ENCODE measurements around the gene MICAL3. TPM values are rescaled to one million over a fixed set of nuclear protein-coding genes. Genes with fewer than 3 reads are reported as not detected.

MICAL3 gene
- total RNA-seq, 4 donors from 2014 or later: 24.3 to 29.7 (median 28.2) TPM

DNA sequence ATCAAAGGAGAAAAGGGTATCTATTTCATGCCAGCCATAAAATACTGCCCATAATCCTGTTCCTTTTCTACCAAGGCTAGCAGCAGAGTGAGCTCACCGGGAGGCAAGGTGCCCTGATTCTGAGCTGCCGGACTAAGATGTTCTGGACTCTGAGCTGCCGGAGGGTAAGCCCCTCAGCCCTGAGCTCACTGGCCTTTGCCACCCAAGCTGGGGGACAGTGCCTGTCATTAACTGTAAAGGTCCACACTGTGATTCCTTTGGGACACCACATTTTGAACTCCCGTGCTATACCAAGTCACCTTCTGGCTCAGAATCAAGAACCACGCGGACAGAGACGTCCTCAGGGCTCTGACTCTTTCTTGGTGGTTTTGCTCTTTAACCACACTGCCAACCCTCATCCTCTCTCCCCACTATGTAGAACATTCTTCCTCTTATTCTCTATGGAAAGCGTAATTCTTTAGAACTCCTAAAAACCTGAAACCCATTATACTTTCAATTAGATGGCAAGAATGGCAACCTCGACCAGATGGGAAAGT lies 161.6 kb downstream of the MICAL3 start:
- H3K4me3 ChIP-seq (ENCODE audit: low read depth, poor library complexity, severe bottlenecking): no peak overlapping the region
- no peak for DNase-seq (ENCODE audit: low spot score in 2 of 2)
- 76 to 82% methylated on average over 9 of the region's 9 CpGs for WGBS, 2 donors
- TF ChIP-seq POLR2A (IDR thresholded peaks at IDR 0.05): no peak
- TF ChIP-seq, protein P1, sequence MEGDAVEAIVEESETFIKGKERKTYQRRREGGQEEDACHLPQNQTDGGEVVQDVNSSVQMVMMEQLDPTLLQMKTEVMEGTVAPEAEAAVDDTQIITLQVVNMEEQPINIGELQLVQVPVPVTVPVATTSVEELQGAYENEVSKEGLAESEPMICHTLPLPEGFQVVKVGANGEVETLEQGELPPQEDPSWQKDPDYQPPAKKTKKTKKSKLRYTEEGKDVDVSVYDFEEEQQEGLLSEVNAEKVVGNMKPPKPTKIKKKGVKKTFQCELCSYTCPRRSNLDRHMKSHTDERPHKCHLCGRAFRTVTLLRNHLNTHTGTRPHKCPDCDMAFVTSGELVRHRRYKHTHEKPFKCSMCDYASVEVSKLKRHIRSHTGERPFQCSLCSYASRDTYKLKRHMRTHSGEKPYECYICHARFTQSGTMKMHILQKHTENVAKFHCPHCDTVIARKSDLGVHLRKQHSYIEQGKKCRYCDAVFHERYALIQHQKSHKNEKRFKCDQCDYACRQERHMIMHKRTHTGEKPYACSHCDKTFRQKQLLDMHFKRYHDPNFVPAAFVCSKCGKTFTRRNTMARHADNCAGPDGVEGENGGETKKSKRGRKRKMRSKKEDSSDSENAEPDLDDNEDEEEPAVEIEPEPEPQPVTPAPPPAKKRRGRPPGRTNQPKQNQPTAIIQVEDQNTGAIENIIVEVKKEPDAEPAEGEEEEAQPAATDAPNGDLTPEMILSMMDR (IDR thresholded peaks at IDR 0.05): no peak
- intact Hi-C loops (cut with DNase I; ENCODE audit: low total_unique reads): no loop called here

DNA sequence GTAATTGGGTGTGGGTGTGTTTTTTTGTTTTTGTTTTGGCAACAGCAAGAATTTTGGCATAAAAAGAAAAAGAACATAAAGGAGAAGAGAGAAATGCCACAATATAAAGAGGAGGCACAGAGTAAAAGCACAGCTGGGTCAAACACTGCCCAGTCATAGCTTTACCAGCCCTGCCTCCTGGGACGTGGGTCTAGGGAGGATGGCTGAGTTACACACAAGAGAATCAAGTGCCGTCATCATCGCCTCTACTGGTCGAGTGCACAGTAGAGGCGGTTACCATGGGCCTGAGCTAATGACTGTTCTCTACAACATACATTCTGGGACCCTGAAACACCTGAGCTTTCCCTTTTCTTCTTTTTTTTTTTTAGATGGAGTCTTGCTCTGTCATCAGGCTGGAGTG lies 162.5 kb downstream of the MICAL3 start:
- no peak overlapping the region for H3K4me3 ChIP-seq (ENCODE audit: low read depth, poor library complexity, severe bottlenecking)
- DNase-seq (ENCODE audit: low spot score in 2 of 2): no peak
- TF ChIP-seq POLR2A (IDR thresholded peaks at IDR 0.05): no peak
- TF ChIP-seq, protein P1 (IDR thresholded peaks at IDR 0.05): no peak
- intact Hi-C loops (cut with DNase I; ENCODE audit: low total_unique reads): no loop called here
- 90 to 92% methylated on average over 5 of the region's 5 CpGs for WGBS, 2 donors

DNA sequence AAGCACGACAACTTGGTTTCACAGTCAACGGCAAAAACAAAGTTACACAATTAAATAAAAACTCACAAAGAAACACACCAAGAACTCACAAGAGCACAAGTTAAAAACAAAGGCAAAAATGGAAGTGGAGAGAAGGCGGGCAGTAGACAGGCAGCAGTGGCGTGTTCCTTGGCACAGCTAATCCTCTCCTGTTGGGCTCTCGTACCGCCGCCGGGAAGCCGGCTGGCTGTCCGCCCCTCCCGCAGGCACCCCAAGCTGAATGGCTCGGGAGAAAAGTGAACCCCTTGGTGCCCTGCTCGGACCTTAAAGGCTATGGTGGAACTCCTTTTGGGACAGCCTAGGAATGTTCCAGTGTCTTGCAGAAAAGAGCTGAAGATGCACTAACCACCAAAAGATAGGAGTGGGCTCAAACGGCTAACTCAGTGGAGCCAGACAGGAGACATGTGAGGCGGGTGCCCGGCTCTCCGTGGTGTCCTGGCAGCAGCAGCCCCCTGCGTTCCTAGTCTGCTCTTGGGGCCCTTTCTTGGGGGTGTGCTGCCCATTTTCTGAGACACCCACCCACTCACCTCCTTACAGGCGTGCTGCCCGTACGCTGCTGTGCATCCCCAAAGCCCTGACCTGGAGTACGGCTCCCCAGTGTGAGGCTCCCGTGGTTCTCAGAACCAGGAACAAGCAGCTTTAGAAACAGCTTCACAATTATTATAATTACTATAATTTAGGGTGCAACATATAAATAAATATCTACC lies 164.0 kb downstream of the MICAL3 start:
- intact Hi-C loops (cut with DNase I; ENCODE audit: low total_unique reads): no loop called here
- DNase-seq (ENCODE audit: low spot score in 2 of 2): no peak
- H3K4me3 ChIP-seq (ENCODE audit: low read depth, poor library complexity, severe bottlenecking): no peak overlapping the region
- TF ChIP-seq POLR2A (IDR thresholded peaks at IDR 0.05): no peak
- TF ChIP-seq, protein P1 (IDR thresholded peaks at IDR 0.05): no peak
- 82 to 86% methylated on average over 23 of the region's 23 CpGs for WGBS, 2 donors

DNA sequence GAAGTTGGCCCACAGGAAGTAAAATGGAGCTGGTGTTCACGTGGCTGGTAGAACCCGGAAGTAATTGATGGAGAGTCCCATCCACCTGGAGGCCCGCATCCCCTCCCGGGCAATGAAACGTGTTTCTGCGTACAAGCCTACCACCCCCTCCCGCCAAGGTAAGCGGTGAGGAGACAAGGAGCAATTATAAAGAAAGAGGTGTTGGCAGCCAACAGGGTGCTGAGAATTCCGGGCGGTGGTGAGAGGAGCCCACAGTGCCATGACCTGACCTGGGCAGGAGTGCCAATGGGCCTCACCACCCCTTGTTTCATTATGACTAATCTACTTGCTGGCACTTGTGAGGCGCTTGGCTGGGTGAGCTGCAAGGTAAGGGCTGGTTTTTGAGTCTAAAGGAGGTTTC lies 166.3 kb downstream of the MICAL3 start:
- WGBS, 2 donors: 48 to 55% methylated on average over 11 of the region's 11 CpGs
- no peak for DNase-seq (ENCODE audit: low spot score in 2 of 2)
- TF ChIP-seq, protein P1 (IDR thresholded peaks at IDR 0.05): no peak
- no peak for TF ChIP-seq POLR2A (IDR thresholded peaks at IDR 0.05)
- no peak overlapping the region for H3K4me3 ChIP-seq (ENCODE audit: low read depth, poor library complexity, severe bottlenecking)
- intact Hi-C loops (cut with DNase I; ENCODE audit: low total_unique reads): no loop called here

DNA sequence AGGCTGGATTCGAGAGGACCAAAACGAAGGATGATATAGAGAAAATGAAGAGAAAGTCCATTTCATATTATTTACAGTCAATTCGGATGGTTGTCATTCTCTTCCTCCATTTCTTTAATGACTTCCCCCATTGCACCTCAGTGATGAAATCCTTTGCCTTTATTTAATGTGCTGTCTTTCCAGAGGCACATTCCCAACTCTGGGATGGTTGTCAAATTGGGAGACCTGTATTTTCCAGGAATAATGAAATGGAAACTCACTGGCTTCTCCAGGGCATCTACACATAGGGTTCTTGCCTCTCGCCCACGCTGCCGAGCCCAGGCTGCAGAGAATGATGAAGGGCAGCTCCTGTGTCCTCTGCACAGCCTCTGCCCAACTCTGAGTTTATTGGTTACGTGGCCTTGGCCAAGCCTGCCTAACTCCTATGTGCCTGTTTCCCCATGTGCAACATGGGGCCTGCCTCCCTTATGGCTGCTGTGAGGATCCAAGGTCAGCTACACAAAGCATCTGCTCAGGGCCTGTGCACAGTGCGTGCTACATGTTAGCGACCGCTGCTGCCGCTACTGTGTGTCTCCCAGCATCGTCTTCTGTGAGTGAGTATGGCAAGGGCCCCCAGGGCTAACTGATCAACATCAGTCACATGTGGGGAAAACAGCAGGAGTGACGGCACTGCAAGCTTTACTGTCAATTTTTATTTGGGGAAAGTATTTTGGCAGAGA lies 168.6 kb downstream of the MICAL3 start:
- no peak overlapping the region for H3K4me3 ChIP-seq (ENCODE audit: low read depth, poor library complexity, severe bottlenecking)
- TF ChIP-seq, protein P1 (IDR thresholded peaks at IDR 0.05): no peak
- no peak for TF ChIP-seq POLR2A (IDR thresholded peaks at IDR 0.05)
- 82 to 91% methylated on average over 13 of the region's 13 CpGs for WGBS, 2 donors
- DNase-seq (ENCODE audit: low spot score in 2 of 2): no peak
- intact Hi-C loops (cut with DNase I; ENCODE audit: low total_unique reads): no loop called here
